Mesenchymal stem cell (in vitro differentiated cells and primary cell): ENCODE data around the gene FAM114A2.

Experiments used
- DNase-seq: peaks from one replicate; pipeline ENCODE4 v3.0.0-alpha.2; 2013
- H2AFZ ChIP-seq: one replicate; pipeline ENCODE4 v1.6.1; 2013; ENCODE audit warnings: low read depth, mild to moderate bottlenecking, control low read depth, inconsistent platforms, low read length, moderate library complexity
- H2AK5ac ChIP-seq: 2 replicates; pipeline ENCODE4 v1.6.1; 2013; ENCODE audit warnings: low read length, moderate library complexity, mild to moderate bottlenecking, inconsistent platforms; ENCODE audit not compliant: severe bottlenecking
- H2BK120ac ChIP-seq: one replicate; pipeline ENCODE4 v1.6.1; 2013; ENCODE audit warnings: low read depth, mild to moderate bottlenecking, inconsistent platforms, low read length, moderate library complexity
- H2BK12ac ChIP-seq, 2 experiments: one replicate each; pipeline ENCODE4 v1.6.1; 2013; ENCODE audit warnings: inconsistent platforms in 2 of 2, low read length in 2 of 2, mild to moderate bottlenecking in 2 of 2, moderate library complexity in 2 of 2, control low read depth in 1 of 2
- H2BK15ac ChIP-seq: one replicate; pipeline ENCODE4 v1.6.1; 2013; ENCODE audit warnings: mild to moderate bottlenecking, low read depth, inconsistent platforms; ENCODE audit not compliant: poor library complexity, severe bottlenecking
- H2BK5ac ChIP-seq: 2 replicates; pipeline ENCODE4 v1.6.1; 2013; ENCODE audit warnings: low read depth, mild to moderate bottlenecking, low read length, control low read depth, inconsistent platforms; ENCODE audit not compliant: poor library complexity, severe bottlenecking
- H3K14ac ChIP-seq, 2 experiments: one replicate each; pipeline ENCODE4 v1.6.1; 2013; ENCODE audit warnings: inconsistent platforms in 2 of 2, low read length in 2 of 2, control low read depth in 1 of 2, mild to moderate bottlenecking in 1 of 2, moderate library complexity in 1 of 2
- H3K18ac ChIP-seq, 2 experiments: one replicate each; pipeline ENCODE4 v1.6.1; 2013; ENCODE audit warnings: inconsistent platforms in 2 of 2, low read length in 2 of 2, control low read depth in 1 of 2, low read depth in 1 of 2, mild to moderate bottlenecking in 1 of 2
- H3K23ac ChIP-seq, 2 experiments: one replicate each; pipeline ENCODE4 v1.6.1; 2013; ENCODE audit warnings: inconsistent platforms in 2 of 2, low read length in 2 of 2, mild to moderate bottlenecking in 2 of 2, moderate library complexity in 2 of 2, control low read depth in 1 of 2
- H3K27ac ChIP-seq: 2 replicates; pipeline ENCODE4 v1.5.1; 2013; ENCODE audit warnings: mild to moderate bottlenecking, moderate library complexity, low read length, control low read depth, inconsistent platforms; ENCODE audit not compliant: poor library complexity, severe bottlenecking
- H3K27me3 ChIP-seq, 2 experiments: 2 replicates each; pipeline versions ENCODE4 v1.6.1 to v1.7.0; 2013; ENCODE audit warnings: low read length in 2 of 2, mild to moderate bottlenecking in 2 of 2, moderate library complexity in 2 of 2, control low read depth in 1 of 2, inconsistent platforms in 1 of 2; ENCODE audit not compliant: control insufficient read depth in 1 of 2, insufficient read depth in 1 of 2
- H3K36me3 ChIP-seq, 2 experiments: 2 replicates each; pipeline versions ENCODE4 v1.6.1 to v1.7.0; 2013; ENCODE audit warnings: low read length in 2 of 2, control low read depth in 1 of 2, inconsistent platforms in 1 of 2, low read depth in 1 of 2, mild to moderate bottlenecking in 1 of 2; ENCODE audit not compliant: insufficient read depth in 2 of 2, control insufficient read depth in 1 of 2
- H3K4ac ChIP-seq, 2 experiments: one replicate each; pipeline ENCODE4 v1.6.1; 2013; ENCODE audit warnings: inconsistent platforms in 2 of 2, low read length in 2 of 2, mild to moderate bottlenecking in 2 of 2, moderate library complexity in 2 of 2, control low read depth in 1 of 2, low read depth in 1 of 2
- H3K4me1 ChIP-seq: 2 replicates; pipeline ENCODE4 v1.6.1; 2013; ENCODE audit warnings: low read depth, low read length, control low read depth; ENCODE audit not compliant: control insufficient read depth, insufficient read depth
- H3K4me2 ChIP-seq: 2 replicates; pipeline ENCODE4 v1.6.1; 2013; ENCODE audit warnings: low read length, mild to moderate bottlenecking, inconsistent platforms; ENCODE audit not compliant: poor library complexity, severe bottlenecking
- H3K4me3 ChIP-seq, 2 experiments: 2 replicates each; pipeline versions ENCODE4 v1.5.1 to v1.7.0; 2013; ENCODE audit warnings: low read length in 2 of 2, mild to moderate bottlenecking in 2 of 2, control low read depth in 1 of 2, low read depth in 1 of 2; ENCODE audit not compliant: insufficient read depth in 1 of 2
- H3K79me1 ChIP-seq: replicated peaks from 2 replicates; pipeline ENCODE4 v1.6.1; 2013; ENCODE audit warnings: mild to moderate bottlenecking, control low read depth, low read length, inconsistent platforms; ENCODE audit not compliant: poor library complexity, severe bottlenecking
- H3K9ac ChIP-seq: 2 replicates; pipeline ENCODE4 v1.7.0; 2013; ENCODE audit warnings: mild to moderate bottlenecking, low read length, moderate library complexity
- H3K9me3 ChIP-seq: 2 replicates; pipeline ENCODE4 v1.7.0; 2013; ENCODE audit warnings: mild to moderate bottlenecking, low read length; ENCODE audit not compliant: control insufficient read depth
- H4K8ac ChIP-seq: one replicate; pipeline ENCODE4 v1.6.1; 2013; ENCODE audit warnings: inconsistent platforms, mild to moderate bottlenecking, low read length, moderate library complexity
- H4K91ac ChIP-seq: one replicate; pipeline ENCODE4 v1.6.1; 2013; ENCODE audit warnings: mild to moderate bottlenecking, low read length, inconsistent platforms
- WGBS: methylation state at CpG from one replicate; pipeline ENCODE4 v1.1.7; 2013; ENCODE audit warnings: mixed read lengths; 5-methylcytosine and 5-hydroxymethylcytosine counted together

The FAM114A2 gene

GRCh38 chr5:154065971-154066370 lies 27.3 kb upstream of the FAM114A2 start:
- Histone ChIP-seq H3K18ac (no peak overlapping the region), H3K23ac (no peak overlapping the region)

GRCh38 chr5:154063372-154063771 lies 24.7 kb upstream of the FAM114A2 start:
- H3K18ac ChIP-seq: no peak overlapping the region
- H2AK5ac ChIP-seq: no peak overlapping the region
- H4K8ac ChIP-seq: no peak overlapping the region
- DNase-seq: no peak
- no peak overlapping the region for H2BK120ac ChIP-seq
- no peak overlapping the region for H3K4me3 ChIP-seq
- H3K4me1 ChIP-seq: no peaks in the 10 kb centered on the region
- H3K14ac ChIP-seq: no peak overlapping the region
- no peak overlapping the region for H2BK15ac ChIP-seq
- H4K91ac ChIP-seq: no peak overlapping the region
- H3K79me1 ChIP-seq: peaks cover 5% of the 10 kb centered on the region
- no peak overlapping the region for H3K4ac ChIP-seq
- H3K27ac ChIP-seq: no peak overlapping the region
- H3K9ac ChIP-seq: no peak overlapping the region
- no peaks in the 10 kb centered on the region for H3K36me3 ChIP-seq
- H3K27me3 ChIP-seq: peaks cover 0 to 5% of the 10 kb centered on the region in 2 experiments
- H3K23ac ChIP-seq: no peak overlapping the region
- no peak overlapping the region for H2BK12ac ChIP-seq
- H3K4me2 ChIP-seq: no peak overlapping the region
- H3K9me3 ChIP-seq: no peaks in the 10 kb centered on the region
- no peak overlapping the region for H2BK5ac ChIP-seq
- no peak overlapping the region for H2AFZ ChIP-seq

More at GRCh38 chr5:154065971-154066370, 27.3 kb upstream of the FAM114A2 start:
- no peaks in the 10 kb centered on the region for H3K4me1 ChIP-seq
- no peak overlapping the region for H3K9ac ChIP-seq
- H3K9me3 ChIP-seq: no peaks in the 10 kb centered on the region
- no peak overlapping the region for H4K8ac ChIP-seq
- no peak overlapping the region for H3K14ac ChIP-seq
- peaks cover 0 to 13% of the 10 kb centered on the region in 2 experiments for H3K27me3 ChIP-seq
- no peak overlapping the region for H2BK15ac ChIP-seq
- H2BK120ac ChIP-seq: no peak overlapping the region
- H2BK5ac ChIP-seq: no peak overlapping the region
- no peak for DNase-seq
- no peaks in the 10 kb centered on the region for H3K79me1 ChIP-seq
- H3K27ac ChIP-seq: no peak overlapping the region
- no peak overlapping the region for H2AK5ac ChIP-seq
- no peak overlapping the region for H3K4me3 ChIP-seq
- H4K91ac ChIP-seq: no peak overlapping the region
- H3K4ac ChIP-seq: no peak overlapping the region
- H3K4me2 ChIP-seq: no peak overlapping the region
- no peak overlapping the region for H2BK12ac ChIP-seq
- H2AFZ ChIP-seq: no peak overlapping the region
- no peaks in the 10 kb centered on the region for H3K36me3 ChIP-seq

GRCh38 chr5:154060606-154061005 lies 21.9 kb upstream of the FAM114A2 start:
- Histone ChIP-seq H3K4me3 (no peak overlapping the region), H3K27ac (no peak overlapping the region), H3K4ac (no peak overlapping the region), H3K14ac (no peak overlapping the region), H3K23ac (no peak overlapping the region), H2AFZ (no peak overlapping the region), H2BK120ac (no peak overlapping the region), H3K18ac (no peak overlapping the region), H4K8ac (no peak overlapping the region), H2AK5ac (no peak overlapping the region), H2BK15ac (no peak overlapping the region), H3K4me2 (no peak overlapping the region), H2BK5ac (no peak overlapping the region), H3K9ac (no peak overlapping the region), H2BK12ac (no peak overlapping the region), H3K9me3 (no peaks in the 10 kb centered on the region), H3K4me1 (peaks cover 3% of the 10 kb centered on the region), H3K27me3 (no peaks in the 10 kb centered on the region), H4K91ac (no peak overlapping the region), H3K36me3 (no peaks in the 10 kb centered on the region), H3K79me1 (peaks cover 8% of the 10 kb centered on the region)
- DNase-seq: no peak
- WGBS: 83% methylated on average over 3 of the region's 3 CpGs

- H2AFZ ChIP-seq: no peak overlapping the region
- H4K8ac ChIP-seq: no peak overlapping the region
- H2BK12ac ChIP-seq: no peak overlapping the region
- H3K79me1 ChIP-seq: peaks cover 12% of the 10 kb centered on the region
- H3K9ac ChIP-seq: no peak overlapping the region
- no peak for DNase-seq
- H2BK15ac ChIP-seq: no peak overlapping the region
- H3K27me3 ChIP-seq: no peaks in the 10 kb centered on the region
- no peak overlapping the region for H3K18ac ChIP-seq
- H2BK5ac ChIP-seq: no peak overlapping the region
- H2AK5ac ChIP-seq: no peak overlapping the region
- no peak overlapping the region for H3K4me2 ChIP-seq
- H3K36me3 ChIP-seq: peaks cover 0 to 7% of the 10 kb centered on the region in 2 experiments
- H3K9me3 ChIP-seq: no peaks in the 10 kb centered on the region
- WGBS: 94% methylated on average over 4 of the region's 4 CpGs
- no peak overlapping the region for H3K23ac ChIP-seq
- H3K4ac ChIP-seq: no peak overlapping the region
- no peak overlapping the region for H4K91ac ChIP-seq
- H2BK120ac ChIP-seq: no peak overlapping the region
- H3K4me1 ChIP-seq: peaks cover 3% of the 10 kb centered on the region
- H3K27ac ChIP-seq: no peak overlapping the region
- no peak overlapping the region for H3K14ac ChIP-seq
- H3K4me3 ChIP-seq: no peak overlapping the region
Measured at GRCh38 chr5:154059583-154059982, 20.9 kb upstream of the FAM114A2 start.
